ENCODE data around the gene C21orf91.

DNA sequence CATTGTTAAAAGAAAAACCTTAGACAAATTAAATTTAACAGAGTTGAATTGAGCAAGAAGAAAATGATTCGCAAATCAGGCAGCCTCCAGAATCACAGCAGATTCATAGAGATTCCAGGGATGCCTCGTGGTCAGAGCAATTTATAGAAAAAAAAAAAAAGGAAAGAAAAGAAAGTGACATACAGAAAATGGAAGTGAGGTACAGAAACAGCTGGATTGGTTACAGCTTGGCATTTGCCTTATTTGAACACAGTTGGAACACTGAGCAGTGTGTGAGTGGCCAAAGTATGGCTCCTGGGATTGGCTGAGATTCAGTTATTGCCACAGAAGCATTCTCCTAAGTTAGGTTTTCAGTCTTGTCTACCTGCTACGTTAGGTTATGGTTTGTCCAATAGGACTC is 9.1 kb upstream of the C21orf91 start:
- TF ChIP-seq, protein P1, sequence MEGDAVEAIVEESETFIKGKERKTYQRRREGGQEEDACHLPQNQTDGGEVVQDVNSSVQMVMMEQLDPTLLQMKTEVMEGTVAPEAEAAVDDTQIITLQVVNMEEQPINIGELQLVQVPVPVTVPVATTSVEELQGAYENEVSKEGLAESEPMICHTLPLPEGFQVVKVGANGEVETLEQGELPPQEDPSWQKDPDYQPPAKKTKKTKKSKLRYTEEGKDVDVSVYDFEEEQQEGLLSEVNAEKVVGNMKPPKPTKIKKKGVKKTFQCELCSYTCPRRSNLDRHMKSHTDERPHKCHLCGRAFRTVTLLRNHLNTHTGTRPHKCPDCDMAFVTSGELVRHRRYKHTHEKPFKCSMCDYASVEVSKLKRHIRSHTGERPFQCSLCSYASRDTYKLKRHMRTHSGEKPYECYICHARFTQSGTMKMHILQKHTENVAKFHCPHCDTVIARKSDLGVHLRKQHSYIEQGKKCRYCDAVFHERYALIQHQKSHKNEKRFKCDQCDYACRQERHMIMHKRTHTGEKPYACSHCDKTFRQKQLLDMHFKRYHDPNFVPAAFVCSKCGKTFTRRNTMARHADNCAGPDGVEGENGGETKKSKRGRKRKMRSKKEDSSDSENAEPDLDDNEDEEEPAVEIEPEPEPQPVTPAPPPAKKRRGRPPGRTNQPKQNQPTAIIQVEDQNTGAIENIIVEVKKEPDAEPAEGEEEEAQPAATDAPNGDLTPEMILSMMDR (IDR thresholded peaks at IDR 0.05; ENCODE audit: extremely low read depth in 1 of 2, insufficient read depth in 1 of 2, low read depth in 1 of 2, low read length in 2 of 2): no peak
- no peak for TF ChIP-seq MAX (IDR thresholded peaks at IDR 0.05; ENCODE audit: insufficient read depth, insufficient read length)
- TF ChIP-seq GATA2 (IDR thresholded peaks at IDR 0.05; ENCODE audit: insufficient read depth, insufficient read length, low read depth, low read length): no peak
- no peak for TF ChIP-seq FOS (IDR thresholded peaks at IDR 0.05; ENCODE audit: borderline replicate concordance, insufficient read depth, low read length)
- no peak for TF ChIP-seq EZH2 (IDR thresholded peaks at IDR 0.05; ENCODE audit: borderline replicate concordance, low read depth, low read length, severe bottlenecking)
